Measurements from ENCODE around the gene B4GALNT4. TPM values are rescaled to one million over a fixed set of nuclear protein-coding genes. Genes with fewer than 3 reads are reported as not detected.

The B4GALNT4 gene
- total RNA-seq, 1 donor from 2014 or later, result 0.38 TPM

DNA sequence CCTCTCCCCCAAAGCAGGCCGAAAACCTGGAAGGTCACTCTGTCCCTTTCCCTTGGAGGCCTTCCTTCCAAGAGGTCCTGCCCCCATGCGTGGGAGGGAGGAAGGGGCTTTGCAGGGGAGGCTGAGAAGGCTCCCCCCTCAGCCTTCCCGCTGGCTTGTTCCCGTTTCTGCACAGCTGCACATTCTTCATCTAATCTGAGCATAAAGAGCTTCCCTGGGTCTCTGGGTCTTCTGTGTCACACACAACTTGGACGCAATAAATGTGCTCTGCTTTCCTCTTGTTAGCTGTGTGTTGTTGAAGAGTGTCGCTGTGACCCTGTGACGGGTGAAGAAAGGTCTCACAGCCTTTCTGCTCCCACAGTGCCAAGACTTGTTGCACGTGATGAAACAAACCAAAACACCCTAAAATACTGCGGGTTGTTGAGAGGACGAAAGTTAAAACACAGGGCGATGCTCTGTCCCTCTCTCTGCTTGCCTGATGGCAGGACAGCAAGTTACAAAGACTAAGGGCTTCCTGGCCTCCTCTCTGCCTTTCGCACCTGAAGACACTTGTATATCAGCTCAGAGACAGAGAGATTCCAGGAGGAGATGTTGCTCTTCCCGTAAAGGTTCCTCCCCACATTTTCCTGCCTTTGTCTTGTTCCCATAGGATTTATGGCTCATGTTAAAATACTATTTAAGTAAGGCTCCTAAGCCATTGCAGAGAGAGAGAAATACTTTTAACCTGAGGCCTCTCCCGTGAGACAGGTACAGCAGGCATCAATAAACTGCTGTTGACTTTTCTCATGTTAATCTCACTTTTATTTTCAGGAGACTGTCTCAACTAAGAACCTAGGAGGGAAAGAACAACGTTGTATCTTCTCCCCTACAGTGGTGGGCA lies 33.3 kb upstream of the B4GALNT4 start:
- H3K27ac ChIP-seq, result peak overlapping the region; percentile 67
- no peak overlapping the region for H3K4me3 ChIP-seq
- peaks cover 14% of the 10 kb centered on the region for H3K4me1 ChIP-seq
- no peaks in the 10 kb centered on the region for H3K27me3 ChIP-seq (ENCODE audit: low read depth)
- H3K36me3 ChIP-seq, result no peaks in the 10 kb centered on the region
- TF ChIP-seq, protein P1, sequence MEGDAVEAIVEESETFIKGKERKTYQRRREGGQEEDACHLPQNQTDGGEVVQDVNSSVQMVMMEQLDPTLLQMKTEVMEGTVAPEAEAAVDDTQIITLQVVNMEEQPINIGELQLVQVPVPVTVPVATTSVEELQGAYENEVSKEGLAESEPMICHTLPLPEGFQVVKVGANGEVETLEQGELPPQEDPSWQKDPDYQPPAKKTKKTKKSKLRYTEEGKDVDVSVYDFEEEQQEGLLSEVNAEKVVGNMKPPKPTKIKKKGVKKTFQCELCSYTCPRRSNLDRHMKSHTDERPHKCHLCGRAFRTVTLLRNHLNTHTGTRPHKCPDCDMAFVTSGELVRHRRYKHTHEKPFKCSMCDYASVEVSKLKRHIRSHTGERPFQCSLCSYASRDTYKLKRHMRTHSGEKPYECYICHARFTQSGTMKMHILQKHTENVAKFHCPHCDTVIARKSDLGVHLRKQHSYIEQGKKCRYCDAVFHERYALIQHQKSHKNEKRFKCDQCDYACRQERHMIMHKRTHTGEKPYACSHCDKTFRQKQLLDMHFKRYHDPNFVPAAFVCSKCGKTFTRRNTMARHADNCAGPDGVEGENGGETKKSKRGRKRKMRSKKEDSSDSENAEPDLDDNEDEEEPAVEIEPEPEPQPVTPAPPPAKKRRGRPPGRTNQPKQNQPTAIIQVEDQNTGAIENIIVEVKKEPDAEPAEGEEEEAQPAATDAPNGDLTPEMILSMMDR (IDR thresholded peaks at IDR 0.05), result no peak
- no peak for DNase-seq
- H3K9me3 ChIP-seq, result no peaks in the 10 kb centered on the region
- peak in 1 of 2 donors; percentile 29 for ATAC-seq
- intact Hi-C loops (cut with DNase I), result no loop called here

DNA sequence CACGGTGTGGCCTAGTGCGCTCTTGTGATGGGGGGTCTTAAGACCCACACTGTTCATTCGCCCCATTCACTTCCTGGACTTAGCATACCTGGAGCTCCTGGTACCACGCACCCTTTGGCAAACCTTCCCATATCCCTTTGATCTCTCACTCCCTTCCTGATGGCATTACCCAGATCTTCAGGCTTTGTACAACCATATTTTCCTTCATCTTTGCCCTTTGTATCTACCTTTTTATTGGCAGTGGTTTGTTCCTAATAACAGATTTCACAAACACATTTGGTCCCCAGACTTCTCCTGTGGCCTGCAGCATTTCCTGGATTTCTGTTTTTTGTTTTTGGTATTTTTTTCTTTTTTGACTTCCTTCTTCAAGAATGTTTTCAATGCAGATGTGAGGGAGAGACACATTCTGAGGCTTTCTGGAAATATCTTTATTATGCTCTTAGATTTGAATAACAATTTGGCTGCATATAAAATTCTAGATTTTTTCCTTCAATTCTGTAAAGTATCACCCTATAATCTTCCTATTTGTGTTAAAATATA lies 32.6 kb upstream of the B4GALNT4 start:
- no peaks in the 10 kb centered on the region for H3K36me3 ChIP-seq
- H3K4me1 ChIP-seq, result peaks cover 14% of the 10 kb centered on the region
- H3K27ac ChIP-seq, result peak overlapping the region; percentile 67
- DNase-seq, result no peak
- TF ChIP-seq, protein P1 (IDR thresholded peaks at IDR 0.05), result no peak
- no peak for ATAC-seq
- H3K4me3 ChIP-seq, result no peak overlapping the region
- no peaks in the 10 kb centered on the region for H3K9me3 ChIP-seq
- no peaks in the 10 kb centered on the region for H3K27me3 ChIP-seq (ENCODE audit: low read depth)
- intact Hi-C loops (cut with DNase I), result no loop called here

DNA sequence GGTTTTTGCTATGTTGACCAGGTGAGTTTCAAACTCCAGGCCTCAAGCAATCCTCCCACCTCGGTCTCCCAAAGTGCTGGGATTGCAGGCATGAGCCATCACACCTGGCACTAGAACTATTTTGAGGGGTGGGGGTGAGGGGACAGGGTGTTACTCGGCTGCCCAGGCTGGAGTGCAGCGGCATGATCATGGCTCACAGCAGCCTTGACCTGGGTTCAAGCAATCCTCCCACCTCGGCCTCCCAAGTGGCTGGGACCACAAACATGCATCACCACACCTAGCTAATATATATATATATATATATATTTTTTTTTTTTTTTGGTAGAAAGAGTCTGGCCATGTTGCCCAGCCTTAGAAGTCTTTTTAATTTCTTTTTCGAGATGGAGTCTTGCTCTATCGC lies 31.6 kb upstream of the B4GALNT4 start:
- H3K9me3 ChIP-seq, result no peaks in the 10 kb centered on the region
- H3K27ac ChIP-seq, result no peak overlapping the region
- DNase-seq (no peak), ATAC-seq (no peak)
- intact Hi-C loops (cut with DNase I), result no loop called here
- no peaks in the 10 kb centered on the region for H3K36me3 ChIP-seq
- no peak overlapping the region for H3K4me3 ChIP-seq
- no peaks in the 10 kb centered on the region for H3K27me3 ChIP-seq (ENCODE audit: low read depth)
- TF ChIP-seq, protein P1 (IDR thresholded peaks at IDR 0.05), result no peak
- H3K4me1 ChIP-seq, result peaks cover 14% of the 10 kb centered on the region

DNA sequence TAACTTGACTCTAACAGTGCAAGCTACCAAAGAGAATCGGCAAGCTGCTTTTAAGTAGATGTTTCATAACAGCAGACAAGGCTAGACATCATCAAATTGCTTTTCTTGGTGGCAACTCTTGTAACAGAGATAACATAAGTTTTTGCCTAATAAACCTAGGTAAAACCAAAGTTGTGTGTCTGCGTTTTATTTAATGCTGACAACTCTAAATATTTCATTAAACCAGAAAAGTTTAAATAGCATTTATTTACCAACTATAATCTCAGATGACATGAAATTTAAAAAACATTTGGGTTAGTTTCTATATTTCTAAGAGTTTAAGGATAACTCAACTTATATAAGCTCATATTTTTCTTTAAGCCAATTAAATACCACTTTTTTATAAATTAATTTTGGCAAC lies 29.3 kb upstream of the B4GALNT4 start:
- Histone ChIP-seq H3K4me1 (peaks cover 14% of the 10 kb centered on the region), H3K27ac (no peak overlapping the region)

DNA sequence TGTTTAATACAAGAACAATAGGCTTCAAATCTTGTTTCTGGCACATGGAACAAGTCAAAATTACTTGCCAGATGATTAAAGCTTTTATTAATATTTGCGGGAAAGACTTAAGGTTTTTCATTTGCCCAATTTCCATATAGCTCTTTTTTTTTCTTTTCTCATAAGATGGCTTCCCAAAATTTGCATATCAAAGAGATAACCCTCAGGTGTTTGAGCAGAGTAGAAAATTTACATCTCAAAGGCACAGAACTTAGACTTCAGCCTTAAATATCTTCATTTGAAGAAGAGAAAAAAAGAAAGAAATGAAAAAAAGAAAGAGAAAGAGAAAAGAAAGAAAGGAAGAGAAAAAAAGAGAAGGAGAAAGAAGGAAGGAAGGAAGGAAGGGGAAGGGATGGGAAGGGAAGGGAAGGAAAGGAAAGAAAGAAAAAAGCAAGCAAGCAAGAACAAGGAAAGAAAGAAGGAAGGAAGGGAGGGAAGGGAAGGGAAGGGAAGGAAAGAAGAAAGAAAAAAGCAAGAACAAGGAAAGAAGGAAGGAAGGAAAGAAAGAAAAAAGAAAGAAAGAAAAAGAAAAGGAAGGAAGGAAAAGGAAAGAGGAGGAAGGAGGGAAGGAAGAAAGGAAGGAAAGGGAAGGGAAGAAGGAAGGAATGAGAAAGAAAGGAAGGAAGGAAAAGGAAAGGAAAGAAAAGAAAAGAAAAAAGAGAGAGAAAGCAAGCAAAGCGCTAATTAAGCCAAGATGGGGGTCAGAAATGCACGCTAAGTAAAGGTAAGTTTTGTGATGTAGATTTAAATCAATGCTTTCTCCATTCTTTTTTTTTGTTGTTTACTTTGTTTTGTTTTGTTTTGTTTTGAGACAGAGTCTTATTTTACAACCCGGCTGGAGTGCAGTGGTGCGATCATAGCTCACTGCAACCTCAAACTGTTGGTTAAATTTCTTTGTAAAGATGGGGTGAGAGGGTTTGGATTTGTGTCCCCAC lies 28.5 kb upstream of the B4GALNT4 start:
- Histone ChIP-seq H3K4me1 (peaks cover 9% of the 10 kb centered on the region), H3K36me3 (no peaks in the 10 kb centered on the region), H3K27me3 (ENCODE audit: low read depth) (no peaks in the 10 kb centered on the region), H3K27ac (no peak overlapping the region), H3K4me3 (no peak overlapping the region), H3K9me3 (no peaks in the 10 kb centered on the region)
- TF ChIP-seq, protein P1 (IDR thresholded peaks at IDR 0.05), result no peak
- intact Hi-C loops (cut with DNase I), result no loop called here
- ATAC-seq (no peak), DNase-seq (no peak)

More for the DNA sequence above, 29.3 kb upstream of the B4GALNT4 start:
- Histone ChIP-seq H3K36me3 (no peaks in the 10 kb centered on the region), H3K4me3 (no peak overlapping the region), H3K27me3 (ENCODE audit: low read depth) (no peaks in the 10 kb centered on the region), H3K9me3 (no peaks in the 10 kb centered on the region)
- intact Hi-C loops (cut with DNase I), result no loop called here
- DNase-seq, result no peak
- TF ChIP-seq, protein P1 (IDR thresholded peaks at IDR 0.05), result no peak
- ATAC-seq, result no peak

All from lower lobe of right lung (tissue), 2 donors.